ENCODE data around the gene CFAP77.

The CFAP77 gene

DNA sequence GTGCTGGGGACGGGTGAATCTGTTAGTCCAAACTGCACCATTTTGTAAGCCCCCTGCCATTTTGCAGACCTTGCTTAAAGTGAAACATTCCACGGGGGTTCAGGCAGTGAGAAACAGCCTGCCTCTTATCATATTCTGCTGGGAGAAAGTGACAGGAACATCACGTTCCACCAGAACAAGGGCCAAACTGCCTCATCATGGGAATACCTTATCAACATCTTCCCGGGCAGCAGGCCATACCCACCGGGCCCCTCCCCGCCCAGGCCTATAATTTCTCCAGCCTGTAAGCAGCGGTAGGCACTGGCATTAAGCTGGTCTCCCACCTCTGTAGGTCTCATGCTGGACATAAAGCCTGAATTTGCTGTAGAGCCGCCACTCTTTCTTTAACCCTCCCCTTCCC is 1.5 kb upstream of the CFAP77 start:
- no peak for DNase-seq (ENCODE audit: low spot score)

DNA sequence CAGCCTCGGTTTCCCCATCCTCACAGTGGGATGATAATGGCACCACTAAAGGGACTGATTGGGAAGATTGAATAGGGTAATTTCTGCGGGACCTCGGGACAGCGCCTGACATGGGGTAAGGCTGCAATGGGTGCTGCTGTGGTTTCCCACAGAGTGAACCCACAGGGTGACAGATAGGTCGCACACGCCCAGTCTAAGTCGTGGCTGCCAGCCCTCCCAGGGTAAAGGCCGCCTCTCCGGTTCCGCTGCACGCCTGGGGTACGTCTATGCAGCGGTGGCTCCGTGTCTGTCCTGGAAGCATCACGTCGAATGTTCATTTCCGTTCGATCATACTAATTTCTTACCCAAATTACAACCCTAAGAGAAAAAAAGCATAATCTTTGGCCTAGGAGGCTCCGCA is 631 bp downstream of the CFAP77 start:
- no peak for DNase-seq (ENCODE audit: low spot score)

DNA sequence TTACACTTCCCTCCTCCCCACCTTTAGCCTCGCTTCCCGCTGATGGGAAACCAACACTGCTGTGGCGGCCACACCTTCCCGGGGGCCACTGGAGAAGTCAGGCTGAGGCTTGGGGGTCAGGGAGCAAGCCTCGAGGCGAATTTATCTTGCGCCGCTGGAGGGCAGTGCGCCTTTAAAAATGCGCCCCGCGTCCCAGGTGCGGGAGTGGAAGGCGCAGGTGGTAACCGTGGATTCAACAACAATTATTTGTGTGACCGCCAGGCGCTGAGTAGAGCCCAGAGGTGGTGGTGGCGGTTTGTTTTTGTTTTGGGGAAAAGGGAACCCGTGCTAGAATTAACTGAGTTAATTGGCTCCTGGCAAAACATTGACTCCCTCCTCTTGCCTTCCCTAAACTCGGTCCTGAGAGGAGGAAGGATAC is 1.1 kb downstream of the CFAP77 start:
- DNase-seq (ENCODE audit: low spot score): peak; percentile 55

DNA sequence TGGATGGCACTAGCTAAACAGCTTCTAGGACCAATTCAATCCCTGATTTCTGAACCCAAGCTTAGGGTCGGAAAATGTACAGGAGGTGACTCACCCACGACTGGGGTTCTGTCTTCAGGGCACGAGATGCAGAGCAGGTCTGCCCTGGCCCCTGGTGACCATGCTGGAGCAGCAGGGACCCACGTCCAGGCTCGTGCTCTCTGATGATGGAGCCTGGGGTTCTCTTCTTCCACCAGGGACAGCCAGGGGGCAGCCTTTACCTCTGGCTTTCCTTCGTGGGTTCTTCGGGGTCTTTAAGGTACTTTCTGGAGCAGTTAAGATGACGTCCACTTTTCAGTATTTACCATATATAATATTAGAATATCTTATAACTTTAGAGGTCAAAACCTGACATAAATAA is 2.1 kb downstream of the CFAP77 start:
- peak; percentile 33 for DNase-seq (ENCODE audit: low spot score)

DNA sequence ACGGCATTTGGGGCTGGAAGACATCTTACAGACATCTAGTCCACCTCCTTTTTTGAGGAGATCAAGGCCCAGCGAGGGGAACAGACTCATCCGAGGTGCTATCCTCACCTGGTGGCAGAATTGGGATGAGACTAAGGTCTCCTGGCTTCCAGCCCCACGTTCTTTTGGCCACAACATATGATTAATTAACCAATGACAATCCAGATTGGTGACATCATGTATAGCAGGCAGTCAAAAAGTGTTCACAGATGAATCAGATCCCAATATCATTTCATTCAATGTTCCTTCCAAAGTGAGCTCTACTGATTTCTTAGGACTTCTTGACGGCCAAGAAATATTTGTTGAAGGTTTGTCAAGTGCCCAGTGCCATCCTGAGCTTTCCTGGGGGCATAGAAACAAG is 3.9 kb downstream of the CFAP77 start:
- no peak for DNase-seq (ENCODE audit: low spot score)

DNA sequence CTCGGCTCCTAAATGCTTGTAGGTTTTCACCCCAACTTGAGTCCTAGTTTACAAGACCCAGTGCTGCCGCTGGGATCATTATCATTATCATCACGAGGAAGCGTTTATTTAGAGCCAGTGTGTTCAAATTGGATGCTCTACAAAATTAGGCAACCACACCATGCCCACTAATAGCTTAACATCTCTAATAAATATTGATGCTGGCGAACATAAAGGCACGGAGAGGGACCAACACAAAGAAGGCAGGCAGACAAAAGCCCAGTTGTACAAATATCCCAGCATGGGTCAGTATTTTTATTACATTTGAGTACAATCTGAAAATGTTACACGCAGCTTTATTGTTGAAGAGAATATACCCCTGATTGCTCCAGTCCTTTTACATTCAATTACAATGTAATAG is 4.7 kb downstream of the CFAP77 start:
- DNase-seq (ENCODE audit: low spot score): no peak

DNA sequence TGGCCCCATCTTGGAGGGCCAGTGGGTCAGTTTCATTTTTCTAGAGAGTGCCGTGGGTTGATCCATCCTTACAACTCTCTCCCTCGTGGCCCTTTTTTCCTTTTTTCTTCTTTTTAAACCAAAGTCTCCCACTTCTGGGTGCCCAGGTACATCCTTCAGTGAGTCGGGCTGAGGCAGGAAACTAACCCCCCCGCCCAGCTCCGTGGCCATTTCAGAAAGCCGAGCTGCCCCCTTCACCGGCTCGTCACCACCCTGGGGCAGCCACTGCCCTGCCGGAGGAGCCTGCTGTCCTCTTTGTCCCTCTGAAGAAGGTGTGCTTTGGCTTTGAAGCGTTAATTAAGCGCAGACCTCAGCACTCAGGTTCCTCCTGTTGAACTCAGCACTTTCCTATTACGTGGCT is 5.2 kb downstream of the CFAP77 start:
- no peak for DNase-seq (ENCODE audit: low spot score)

DNA sequence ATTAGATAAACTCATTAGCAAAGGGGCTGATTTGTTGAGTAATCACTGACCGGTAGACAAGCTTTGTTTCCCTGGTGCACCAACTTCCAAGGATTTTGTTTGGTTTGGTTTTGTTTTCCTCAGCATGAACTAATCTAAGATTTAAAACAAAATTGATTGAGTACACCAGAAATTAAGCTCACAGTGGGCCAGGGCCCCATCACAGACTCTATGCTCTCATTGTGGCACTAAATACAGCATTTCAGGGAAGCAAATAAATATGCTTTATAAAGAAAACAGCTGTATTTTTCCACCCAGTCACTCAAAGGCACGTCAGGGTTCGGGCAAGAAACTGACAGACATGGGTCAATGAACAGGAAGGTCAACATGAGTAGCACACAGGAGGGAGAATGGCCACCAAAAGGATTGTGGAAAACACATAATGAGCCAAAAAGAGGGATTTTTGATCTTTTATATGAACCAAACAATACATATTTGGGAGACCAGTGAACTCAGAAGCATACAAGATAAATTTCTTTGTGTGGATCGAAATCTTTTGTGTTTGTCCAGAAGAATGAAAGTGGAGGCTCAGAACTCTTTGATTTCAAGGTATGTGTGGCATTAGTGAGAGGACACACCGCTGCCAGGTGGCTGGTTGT is 8.8 kb downstream of the CFAP77 start:
- DNase-seq (ENCODE audit: low spot score): no peak

DNA sequence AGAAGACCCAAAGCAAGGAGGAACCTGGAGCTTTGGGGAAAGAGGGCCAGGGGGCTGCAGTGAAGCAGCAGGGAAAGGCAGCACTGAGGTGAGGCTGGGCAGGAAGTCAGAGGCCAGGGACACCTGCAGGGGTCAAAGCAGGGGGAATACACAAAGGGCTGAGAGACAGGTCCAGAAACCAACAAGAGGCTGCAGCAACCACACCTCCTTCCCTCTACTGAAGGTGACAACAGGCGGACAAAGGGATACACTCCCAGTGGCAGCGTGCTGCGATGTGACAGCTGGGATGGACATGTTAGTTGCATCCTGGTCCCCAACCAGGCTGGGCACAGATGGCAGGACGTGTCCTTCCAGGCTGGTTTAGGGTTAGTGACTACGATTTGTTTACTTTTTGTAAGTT is 12.6 kb downstream of the CFAP77 start:
- DNase-seq (ENCODE audit: low spot score): no peak

DNA sequence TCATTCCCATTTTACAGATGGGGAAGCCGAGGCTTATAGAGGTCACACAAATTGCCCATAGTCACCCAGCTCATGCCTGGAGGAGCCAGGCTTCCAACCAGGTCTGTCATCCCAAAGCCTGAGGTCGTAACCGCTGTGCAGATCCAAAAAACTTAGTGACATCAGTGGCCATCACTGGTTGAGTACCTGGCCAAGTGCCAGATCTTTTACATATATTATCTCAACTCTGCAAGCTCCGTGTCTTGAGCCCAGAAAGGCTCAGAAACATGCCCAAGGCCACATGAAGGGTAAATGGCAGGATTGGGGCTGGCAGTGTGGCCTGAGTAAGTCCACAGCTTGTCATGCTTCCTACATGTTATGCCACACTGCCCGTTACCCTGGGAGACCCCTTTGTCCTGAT is 13.5 kb downstream of the CFAP77 start:
- DNase-seq (ENCODE audit: low spot score): no peak

DNA sequence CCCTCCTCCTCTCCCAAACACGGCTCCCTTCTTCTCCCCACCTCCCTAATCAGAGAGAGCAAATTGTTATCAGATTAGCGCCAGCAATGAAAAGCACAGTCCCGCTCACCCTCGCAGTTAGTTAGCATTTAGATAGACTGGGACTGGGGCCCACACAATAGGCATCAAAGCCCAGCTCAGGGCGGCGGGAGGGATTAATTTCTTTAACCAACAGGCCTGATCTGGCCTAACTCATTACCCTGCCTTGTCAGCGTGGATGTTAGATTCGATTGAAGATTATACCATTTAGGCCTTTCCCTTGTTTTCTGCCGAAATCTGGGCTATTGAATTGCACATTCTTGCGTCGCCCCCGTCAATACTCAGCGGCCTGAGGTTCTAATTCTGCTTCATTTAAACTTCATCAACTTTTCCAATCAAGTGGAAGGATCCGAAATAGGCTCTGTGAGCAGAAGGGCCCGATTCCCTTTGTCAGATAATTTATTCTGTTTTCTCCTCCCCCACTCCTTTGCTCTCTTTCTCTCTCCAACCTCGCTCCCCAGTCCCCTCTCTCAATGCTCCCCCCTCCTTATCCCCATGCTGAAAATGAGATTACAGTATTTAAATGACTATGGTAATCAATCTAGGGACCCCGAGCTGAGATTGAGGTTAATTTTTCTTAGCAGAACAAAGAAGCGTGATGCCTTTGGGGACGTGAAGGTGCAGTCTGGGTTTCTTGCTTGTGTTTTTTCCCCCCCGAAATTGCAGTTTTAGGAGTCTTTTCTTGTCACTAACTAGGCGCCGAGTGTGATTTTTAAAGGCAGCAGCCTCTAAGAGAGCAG is 15.1 kb downstream of the CFAP77 start:
- DNase-seq (ENCODE audit: low spot score): no peak

DNA sequence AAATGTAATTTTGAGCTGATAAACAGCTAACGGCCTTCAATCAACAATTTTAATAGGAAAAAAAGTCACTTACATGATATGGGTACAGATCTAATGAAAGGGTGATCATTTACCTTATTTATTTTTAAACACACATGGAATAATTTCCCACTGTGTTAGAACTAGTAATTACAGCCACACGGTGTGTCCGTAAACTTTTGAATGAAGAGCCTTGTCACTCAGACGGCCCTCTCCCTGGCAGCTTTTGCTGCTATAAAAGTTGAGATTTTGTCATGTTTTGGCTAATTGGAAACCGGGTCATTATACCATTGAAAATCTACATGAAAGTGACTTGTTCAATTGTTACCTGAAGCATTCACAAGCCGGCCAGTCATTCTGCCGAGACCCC is 15.7 kb downstream of the CFAP77 start:
- no peak for DNase-seq (ENCODE audit: low spot score)

DNA sequence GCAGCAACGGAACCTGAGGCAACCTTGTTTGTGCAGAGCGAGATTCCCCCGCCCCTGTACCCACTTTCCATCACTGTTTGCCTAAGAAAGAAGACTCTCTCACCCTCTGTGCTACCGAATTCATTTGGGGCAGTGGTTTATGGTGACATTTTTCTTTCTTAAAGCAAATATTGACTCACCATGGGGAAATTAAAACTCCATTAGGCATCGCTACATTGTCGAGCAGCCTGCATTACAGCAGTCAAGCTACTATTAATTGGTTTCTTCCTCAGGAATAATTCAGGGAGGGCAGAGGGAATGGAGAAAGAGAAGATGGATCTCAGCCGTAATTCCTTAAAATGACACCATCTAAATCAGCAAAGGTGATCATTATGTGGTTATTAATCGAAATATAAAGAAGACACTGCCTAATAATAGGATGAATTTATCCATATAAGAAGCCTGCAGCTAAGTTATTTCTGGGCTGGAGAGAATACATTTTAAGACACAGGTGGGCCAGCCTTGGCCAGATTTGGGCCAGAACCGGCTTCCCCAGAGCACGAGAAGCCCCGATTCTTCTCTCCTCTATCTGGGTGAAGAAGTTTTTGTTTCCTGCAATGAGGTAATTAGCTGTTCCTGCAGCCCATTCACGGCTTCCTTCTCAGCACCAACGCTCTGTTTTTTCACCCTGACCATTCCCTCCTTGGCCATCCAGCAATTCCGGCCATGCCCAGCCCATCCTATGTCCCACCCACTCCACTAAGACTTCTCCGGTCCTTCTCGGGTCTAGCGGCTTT is 16.8 kb downstream of the CFAP77 start:
- no peak for DNase-seq (ENCODE audit: low spot score)

DNA sequence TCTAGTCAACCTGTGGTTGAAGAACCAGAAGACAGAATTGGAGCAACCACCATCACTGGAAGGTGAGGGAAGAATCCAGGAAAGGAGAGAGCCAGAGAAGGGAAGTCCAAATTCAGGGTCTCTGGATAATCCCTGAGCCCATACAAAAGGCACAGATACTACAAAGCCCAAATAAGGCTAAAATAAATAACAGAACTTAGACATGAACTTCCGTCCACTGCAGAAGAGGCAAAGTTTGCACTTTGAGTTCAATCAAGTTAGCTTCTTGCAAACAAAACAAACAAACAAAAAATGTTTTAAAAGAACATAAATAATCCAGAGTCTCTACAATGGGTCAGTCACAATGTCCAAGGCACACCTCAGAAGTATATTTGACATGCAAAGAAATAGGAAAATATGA is 21.0 kb downstream of the CFAP77 start:
- no peak for DNase-seq (ENCODE audit: low spot score)

DNA sequence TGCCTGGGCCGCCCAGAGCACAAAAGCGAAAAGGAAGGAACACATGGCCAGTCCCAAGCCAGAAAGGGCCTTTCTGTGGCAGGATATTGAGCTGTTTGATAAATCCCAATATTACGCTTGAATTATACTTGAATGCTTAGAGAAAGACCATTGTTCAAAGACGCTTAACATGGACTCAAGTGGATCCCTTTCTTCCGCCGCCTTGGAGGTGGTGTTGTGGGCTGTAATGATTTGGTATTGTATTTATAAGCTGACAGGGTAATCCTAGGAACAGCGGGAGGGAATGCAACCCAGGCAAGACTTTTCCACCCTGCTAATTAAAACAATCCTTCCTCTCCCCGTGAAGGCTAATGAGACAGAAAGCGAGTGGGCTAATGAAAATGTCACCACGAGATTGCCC is 24.9 kb downstream of the CFAP77 start:
- no peak for DNase-seq (ENCODE audit: low spot score)

DNA sequence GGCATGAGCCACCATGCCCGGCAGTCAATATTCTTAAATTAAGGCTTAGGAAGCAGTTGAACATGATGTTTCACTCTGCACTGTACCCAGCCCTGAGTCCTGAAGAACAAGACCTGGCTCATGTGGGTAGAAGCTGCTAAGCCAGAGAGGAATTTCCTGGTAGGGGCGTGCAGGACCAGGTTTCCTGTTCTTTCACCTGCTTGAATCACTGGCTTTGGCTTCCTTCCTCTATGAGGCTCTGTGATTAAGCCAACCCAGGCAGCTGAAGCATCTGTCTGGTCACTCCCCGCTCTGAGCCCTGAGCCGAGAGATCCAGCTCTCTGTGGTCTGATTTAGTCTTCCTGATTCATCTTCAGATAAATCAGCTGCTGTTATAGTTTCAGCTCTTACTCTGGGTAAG is 29.1 kb downstream of the CFAP77 start:
- no peak for DNase-seq (ENCODE audit: low spot score)

DNA sequence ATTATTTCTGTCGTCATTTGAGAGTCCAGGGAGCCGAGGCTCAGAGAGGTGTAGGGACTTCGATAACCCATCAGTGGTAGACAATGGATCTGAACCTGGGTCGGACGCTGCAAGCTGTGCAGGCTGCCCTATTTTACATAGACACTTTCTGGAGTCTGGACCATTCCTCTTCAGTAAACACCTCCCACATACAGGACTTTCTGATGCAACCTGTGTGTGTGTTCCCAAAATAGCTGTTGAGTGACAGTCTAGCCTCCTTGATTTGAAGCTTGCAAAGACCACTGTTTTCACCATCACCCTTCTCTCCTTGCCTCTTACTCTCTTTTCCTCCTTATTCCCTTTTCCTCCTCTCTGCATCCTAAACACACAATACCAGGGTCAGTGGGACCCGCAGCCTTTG is 30.7 kb downstream of the CFAP77 start:
- DNase-seq (ENCODE audit: low spot score): no peak

DNA sequence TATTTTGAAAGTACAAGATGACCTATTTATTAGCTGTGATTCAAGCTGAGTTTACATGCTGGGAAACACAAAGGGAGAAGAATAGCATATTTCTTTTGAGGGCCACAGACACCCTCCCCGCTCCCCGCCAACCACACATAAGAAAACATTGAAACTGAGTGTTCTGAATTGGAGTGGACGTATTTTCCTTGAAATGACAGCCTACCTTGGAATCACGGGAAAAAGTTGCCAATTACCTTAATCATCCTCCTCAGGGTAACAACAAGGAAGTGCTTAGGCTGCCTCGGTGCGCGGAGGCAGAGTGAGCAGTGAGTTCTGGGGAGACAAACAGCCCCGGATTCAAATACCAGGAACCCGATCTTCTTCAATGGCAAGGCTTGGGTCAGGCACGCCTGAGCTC is 31.4 kb downstream of the CFAP77 start:
- no peak for DNase-seq (ENCODE audit: low spot score)

DNA sequence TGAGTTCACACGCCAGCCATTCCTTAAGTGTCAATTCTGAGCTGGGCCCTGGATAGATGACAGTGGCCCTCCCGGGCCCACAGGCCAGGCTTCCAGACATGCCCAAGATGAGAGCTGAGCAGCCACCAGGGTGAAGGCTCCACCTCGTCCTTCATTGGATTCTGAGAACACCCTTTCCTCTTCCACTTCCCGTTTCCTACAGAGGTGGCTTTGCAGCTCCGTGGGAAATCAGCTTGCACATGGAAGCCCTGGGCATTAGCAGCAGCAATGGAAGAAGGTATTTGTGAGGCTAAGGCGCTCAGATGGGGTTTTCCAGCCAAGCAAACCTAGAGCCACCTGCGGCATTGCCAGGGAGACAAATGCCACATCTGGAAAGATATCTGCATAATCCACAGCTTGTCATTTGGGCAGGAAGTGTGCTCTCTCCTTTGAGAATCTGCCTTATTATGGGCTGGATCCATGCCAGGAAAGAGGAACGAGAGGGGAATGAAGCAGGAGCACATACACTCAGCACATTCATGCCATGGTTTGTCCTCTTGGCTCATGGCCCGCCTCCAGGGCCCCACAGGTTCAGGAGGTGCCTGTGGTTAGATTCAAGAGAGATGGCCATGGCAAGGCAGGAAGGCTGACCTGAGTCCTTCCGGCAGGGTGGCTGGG is 34.1 kb downstream of the CFAP77 start:
- DNase-seq (ENCODE audit: low spot score): no peak

DNA sequence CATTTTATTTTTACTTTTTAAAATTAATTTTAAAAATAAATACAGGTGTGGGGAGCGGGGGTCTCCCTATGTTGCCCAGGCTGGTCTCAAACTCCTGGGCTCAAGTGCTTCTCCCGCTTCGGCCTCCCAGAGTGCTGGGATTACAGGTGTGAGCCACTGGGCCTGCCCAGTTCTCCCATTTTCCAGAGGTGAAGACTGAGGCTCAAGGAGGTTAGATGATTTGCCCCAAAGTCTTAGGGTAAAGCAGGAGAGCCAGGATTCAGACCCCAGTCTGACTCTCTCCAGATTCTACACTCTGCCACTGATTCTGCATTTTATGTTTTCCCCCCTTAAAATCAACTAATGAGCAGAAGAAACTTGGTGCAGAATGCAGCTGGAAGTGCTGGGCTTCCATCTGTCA is 36.9 kb downstream of the CFAP77 start:
- DNase-seq (ENCODE audit: low spot score): no peak

DNA sequence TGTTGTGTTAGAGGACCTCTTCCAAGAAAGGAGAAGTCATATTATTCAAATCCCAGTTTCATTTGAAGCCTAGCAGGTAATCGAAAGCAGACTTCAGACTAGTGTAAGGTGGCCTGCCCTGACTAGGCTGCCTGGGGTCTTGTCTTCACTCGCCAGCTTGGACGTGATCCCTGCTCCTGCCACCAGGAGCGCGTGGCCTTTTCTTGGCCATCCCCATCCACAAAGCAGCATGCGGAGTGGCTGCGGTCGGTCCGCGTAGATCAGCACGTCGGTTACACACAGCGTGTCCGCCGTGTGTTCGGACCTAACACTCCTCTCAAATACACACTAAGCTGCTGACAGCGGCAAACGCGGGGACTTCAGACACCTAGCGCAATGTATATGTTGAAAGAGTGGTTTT is 37.3 kb downstream of the CFAP77 start:
- DNase-seq (ENCODE audit: low spot score): no peak

DNA sequence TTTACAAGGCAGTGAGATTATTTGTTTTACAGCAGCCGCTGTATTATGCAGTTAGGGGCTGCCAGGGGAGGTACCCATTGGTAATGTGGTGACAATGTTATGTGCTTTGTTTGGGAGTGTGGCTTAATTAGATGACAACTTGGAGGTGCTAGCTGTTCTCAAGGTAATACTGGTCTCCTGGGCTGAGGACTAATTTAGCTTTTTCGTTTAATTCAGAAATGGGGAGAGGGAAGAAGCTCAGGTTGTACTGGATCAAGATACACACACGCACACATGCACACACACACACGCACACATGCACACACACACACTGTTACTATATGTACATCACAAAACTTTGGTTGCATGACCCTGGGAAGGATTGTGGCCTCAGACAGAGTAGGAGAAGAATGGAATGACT is 37.9 kb downstream of the CFAP77 start:
- DNase-seq (ENCODE audit: low spot score): no peak

DNA sequence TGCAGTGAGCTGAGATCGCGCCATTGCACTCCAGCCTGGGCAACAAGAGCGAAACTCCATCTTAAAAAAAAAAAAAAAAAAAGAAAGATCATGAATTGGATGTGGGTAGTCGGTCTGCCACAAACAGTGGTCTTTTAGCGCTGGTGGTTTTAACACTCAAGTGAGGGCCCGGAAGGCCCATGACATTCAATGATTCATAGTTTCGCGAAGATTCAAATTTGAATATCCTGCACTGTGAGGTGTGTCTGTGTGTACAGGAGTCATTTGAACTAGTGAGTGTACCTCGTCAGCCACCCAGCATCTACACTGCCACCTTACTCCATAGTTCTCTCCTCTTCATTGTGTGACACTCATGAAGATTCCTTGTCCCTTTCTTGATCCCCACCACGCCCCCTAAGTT is 41.3 kb downstream of the CFAP77 start:
- no peak for DNase-seq (ENCODE audit: low spot score)

Measured in GM03348 (cell line).